K562 treated with DMSO at 1 percent for 12 hours (cell line): ENCODE measurements around the gene FAM240B. TPM values are rescaled to one million over a fixed set of nuclear protein-coding genes. Genes with fewer than 3 reads are reported as not detected.

Experiments used
- total RNA-seq: library from RNA; unstranded; fragments of 300-600 nt; gene quantifications from 2 replicates; pipeline ENCODE4 v1.2.3, GENCODE V29; 2022; ENCODE audit not compliant: insufficient read depth

Gene FAM240B
- not detected in 2 replicates for total RNA-seq

GRCh38 chr9:38720083-38720745 is at the start of gene FAM240B:
Gene FAM240B, minus strand, starts transcription at chr9:38720133. Its CDS starts 16,134 bp downstream, at chr9:38703999.

Other genes starting within 250 kb of the FAM240B start
- not detected in 2 replicates for gene ANKRD18A, start 99.5 kb downstream of the FAM240B start, total RNA-seq